ENCODE measurements around the gene AFMID.
"Not testable (repeated sequence)": the region's sequence is repeated elsewhere in the genome, so short reads cannot be mapped to it uniquely, and the experiment has no call there.

Gene AFMID

GRCh38 chr17:78223765-78224164 lies 36.6 kb downstream of the AFMID start:
- no peak for DNase-seq (ENCODE audit: low read depth, low spot score)

GRCh38 chr17:78224231-78225087 lies 37.3 kb downstream of the AFMID start:
- no peak for DNase-seq (ENCODE audit: low read depth, low spot score)

GRCh38 chr17:78225088-78225865 lies 38.1 kb downstream of the AFMID start:
- no peak for DNase-seq (ENCODE audit: low read depth, low spot score)

- DNase-seq (ENCODE audit: low read depth, low spot score) = no peak
Observed at GRCh38 chr17:78226055-78226758, 39.0 kb downstream of the AFMID start.

GRCh38 chr17:78226759-78227454 lies 39.7 kb downstream of the AFMID start:
- no peak for DNase-seq (ENCODE audit: low read depth, low spot score)

GRCh38 chr17:78227455-78227916 lies 40.3 kb downstream of the AFMID start:
- DNase-seq (ENCODE audit: low read depth, low spot score) = no peak

GRCh38 chr17:78228176-78228575 lies 41.0 kb downstream of the AFMID start:
- no peak for DNase-seq (ENCODE audit: low read depth, low spot score)

- DNase-seq (ENCODE audit: low read depth, low spot score) = no peak
Observed at GRCh38 chr17:78230252-78230962, 43.2 kb downstream of the AFMID start.

GRCh38 chr17:78230996-78231935 lies 44.1 kb downstream of the AFMID start, which contains the start of gene TMEM235:
TSS of gene TMEM235 (plus strand) at chr17:78231631. CDS start at chr17:78232024, 393 bp downstream.
- DNase-seq (ENCODE audit: low read depth, low spot score) = no peak

GRCh38 chr17:78231991-78232858 lies 45.1 kb downstream of the AFMID start:
- peak; percentile 48 for DNase-seq (ENCODE audit: low read depth, low spot score)

- no peak for DNase-seq (ENCODE audit: low read depth, low spot score)
Observed at GRCh38 chr17:78232859-78233173, 45.7 kb downstream of the AFMID start.

GRCh38 chr17:78233678-78234077 lies 46.5 kb downstream of the AFMID start:
- DNase-seq (ENCODE audit: low read depth, low spot score) = no peak

- DNase-seq (ENCODE audit: low read depth, low spot score) = no peak
Observed at GRCh38 chr17:78234261-78234865, 47.2 kb downstream of the AFMID start.

GRCh38 chr17:78235022-78235421 lies 47.9 kb downstream of the AFMID start:
- DNase-seq (ENCODE audit: low read depth, low spot score) = not testable (repeated sequence)

GRCh38 chr17:78235885-78236284 lies 48.7 kb downstream of the AFMID start:
- no peak for DNase-seq (ENCODE audit: low read depth, low spot score)

- DNase-seq (ENCODE audit: low read depth, low spot score) = no peak
Observed at GRCh38 chr17:78236362-78237127, 49.4 kb downstream of the AFMID start.

- no peak for DNase-seq (ENCODE audit: low read depth, low spot score)
Observed at GRCh38 chr17:78237401-78238012, 50.3 kb downstream of the AFMID start.
